Mucosa of descending colon (tissue), 3 donors: ENCODE data around the gene DET1. TPM values are rescaled to one million over a fixed set of nuclear protein-coding genes. Genes with fewer than 3 reads are reported as not detected.
"Not testable (repeated sequence)": the region's sequence is repeated elsewhere in the genome, so short reads cannot be mapped to it uniquely, and the experiment has no call there.

ENCODE experiments used
- ATAC-seq: fragments of 200-7000 bp; cut with Tn5 transposase; one replicate; pipeline ENCODE4 v1.9.1; 2020; ENCODE audit warnings: mild to moderate bottlenecking, moderate library complexity
- DNase-seq, 3 donors: peaks; one replicate each; pipeline ENCODE4 v3.0.0-alpha.2; 2020
- H3K36me3 ChIP-seq: fragments of 200-600 bp; one replicate; pipeline ENCODE4 v1.8.0; 2021; ENCODE audit warnings: low read depth, mild to moderate bottlenecking
- H3K4me1 ChIP-seq: fragments of 200-600 bp; one replicate; pipeline ENCODE4 v1.8.0; 2021; ENCODE audit warnings: low read depth, mild to moderate bottlenecking
- H3K4me3 ChIP-seq: fragments of 200-600 bp; one replicate; pipeline ENCODE4 v1.8.0; 2021; ENCODE audit warnings: mild to moderate bottlenecking
- H3K9me3 ChIP-seq: fragments of 200-600 bp; one replicate; pipeline ENCODE4 v1.8.0; 2021; ENCODE audit warnings: mild to moderate bottlenecking
- CTCF ChIP-seq: fragments of 200-600 bp; IDR thresholded peaks from one replicate; pipeline ENCODE4 v1.8.0; 2022; ENCODE audit warnings: antibody characterized with exemption, mild to moderate bottlenecking
- intact Hi-C, 2 donors: fragments of 100-400 bp; cut with DNase I in 1 of 2; cut with micrococcal nuclease in 1 of 2; formaldehyde crosslinking; loops; one replicate each; pipeline versions ENCODE4 v1.11.0 to v1.11.1; 2022; cut with DNase I, micrococcal nuclease
- total RNA-seq, 3 donors: library from RNA; stranded (reverse); fragmentation: NEBNext Ultra II Directional in 2 of 3; extraction: Animal tissue kit (Norgen Biotek cat#: 25700) in 2 of 3; gene quantifications; one replicate each; pipeline versions ENCODE4 v1.2.1 to v1.2.4, GENCODE V29; 2021 to 2023
- donor health status: DM: no; HTN: no; CAD: no; lungs with moderate emphysema.
- donor health status: DM: no; HTN: no; CAD: no.
- donor health status: DM: no; HTN: yes; CAD: no.

Gene DET1
- total RNA-seq, 3 donors from 2014 or later: 3.9 to 8.4 (median 7.3) TPM

- Histone ChIP-seq H3K4me1 (no peaks in the 10 kb centered on the region), H3K36me3 (no peaks in the 10 kb centered on the region), H3K9me3 (no peaks in the 10 kb centered on the region), H3K4me3 (no peak overlapping the region)
- intact Hi-C loops: no loop called here
- no peak for ATAC-seq
- TF ChIP-seq CTCF: no peak
- no peak for DNase-seq
Measured at GRCh38 chr15:88542342-88542733, 4.1 kb downstream of the DET1 start.

- H3K9me3 ChIP-seq: no peaks in the 10 kb centered on the region
- no peak overlapping the region for H3K4me3 ChIP-seq
- no peaks in the 10 kb centered on the region for H3K4me1 ChIP-seq
- intact Hi-C loops: no loop called here
- no peak for DNase-seq
- no peaks in the 10 kb centered on the region for H3K36me3 ChIP-seq
- no peak for ATAC-seq
- TF ChIP-seq CTCF: no peak
Measured at GRCh38 chr15:88541709-88542341, 4.7 kb downstream of the DET1 start.

- H3K9me3 ChIP-seq, DNase-seq, H3K36me3 ChIP-seq, H3K4me3 ChIP-seq, ATAC-seq, intact Hi-C loops, H3K4me1 ChIP-seq: not testable (repeated sequence)
Measured at GRCh38 chr15:88541111-88541510, 5.4 kb downstream of the DET1 start.

GRCh38 chr15:88540350-88540749 is 6.1 kb downstream of the DET1 start:
- DNase-seq, H3K4me3 ChIP-seq, ATAC-seq, H3K9me3 ChIP-seq, H3K36me3 ChIP-seq, intact Hi-C loops, H3K4me1 ChIP-seq: not testable (repeated sequence)

- ATAC-seq (no peak), DNase-seq (no peak)
- TF ChIP-seq CTCF: no peak
- Histone ChIP-seq H3K9me3 (no peaks in the 10 kb centered on the region), H3K36me3 (no peaks in the 10 kb centered on the region), H3K4me3 (no peak overlapping the region), H3K4me1 (no peaks in the 10 kb centered on the region)
- intact Hi-C loops: no loop called here
Measured at GRCh38 chr15:88539441-88539840, 7.0 kb downstream of the DET1 start.

- ATAC-seq (no peak), DNase-seq (no peak)
- H3K4me1 ChIP-seq: no peaks in the 10 kb centered on the region
- intact Hi-C loops: no loop called here
- TF ChIP-seq CTCF: no peak
- H3K4me3 ChIP-seq: no peak overlapping the region
- no peaks in the 10 kb centered on the region for H3K9me3 ChIP-seq
- H3K36me3 ChIP-seq: no peaks in the 10 kb centered on the region
Measured at GRCh38 chr15:88538972-88539371, 7.5 kb downstream of the DET1 start.
